Peyer's patch (tissue), 4 donors: Measurements from ENCODE around the gene PHKA2.

Experiments
- CTCF ChIP-seq, 6 experiments: fragments of 450-650 bp in 4 of 6; fragments of 200-600 bp in 2 of 6; sonication (generic) in 1 of 6; IDR thresholded peaks; one replicate each; pipeline ENCODE4 v1.5.1; 2017 to 2019; ENCODE audit warnings: antibody characterized with exemption in 6 of 6, mild to moderate bottlenecking in 3 of 6, moderate library complexity in 1 of 6
- POLR2A ChIP-seq, 2 donors: fragments of 450-650 bp; IDR thresholded peaks; one replicate each; pipeline ENCODE4 v1.5.1; 2017; ENCODE audit warnings: antibody characterized with exemption in 2 of 2, mild to moderate bottlenecking in 2 of 2, moderate library complexity in 2 of 2

DNA sequence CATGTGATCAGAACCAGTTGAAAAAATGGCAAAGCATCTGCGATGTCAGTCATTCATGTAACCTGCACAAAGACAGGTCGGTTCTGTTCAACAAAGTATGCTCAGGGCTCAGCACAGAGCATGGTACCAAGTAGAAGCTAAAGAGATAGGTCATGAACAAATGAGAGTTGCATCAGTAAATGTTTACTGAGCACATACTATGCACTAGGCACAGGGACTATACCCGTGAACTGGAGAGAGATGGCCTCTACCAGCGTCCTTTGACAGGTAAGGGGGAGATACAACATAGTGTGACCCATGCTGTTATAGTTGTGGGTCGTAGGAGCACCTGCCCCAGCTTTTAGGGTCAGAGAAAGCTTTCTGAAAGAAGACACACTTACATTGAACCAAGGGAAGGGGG is 46.7 kb downstream of the PHKA2 start:
- TF ChIP-seq POLR2A (IDR thresholded peaks at IDR 0.05) (no peak), CTCF (IDR thresholded peaks at IDR 0.05) (no peak)
